OCI-M2 (cell line): ENCODE measurements around the gene ERBB4.
"Not testable (repeated sequence)": the region's sequence is repeated elsewhere in the genome, so short reads cannot be mapped to it uniquely, and the experiment has no call there.

Experiments
- DNase-seq: peaks from one replicate; lab custom pipeline; 2025; ENCODE audit not compliant: unreplicated experiment; lab: John Stamatoyannopoulos, UW

The ERBB4 gene

GRCh38 chr2:212227755-212228154 is 310.8 kb downstream of the ERBB4 start:
- DNase-seq = no peak

GRCh38 chr2:212226114-212226513 is 312.5 kb downstream of the ERBB4 start:
- DNase-seq = no peak

DNA sequence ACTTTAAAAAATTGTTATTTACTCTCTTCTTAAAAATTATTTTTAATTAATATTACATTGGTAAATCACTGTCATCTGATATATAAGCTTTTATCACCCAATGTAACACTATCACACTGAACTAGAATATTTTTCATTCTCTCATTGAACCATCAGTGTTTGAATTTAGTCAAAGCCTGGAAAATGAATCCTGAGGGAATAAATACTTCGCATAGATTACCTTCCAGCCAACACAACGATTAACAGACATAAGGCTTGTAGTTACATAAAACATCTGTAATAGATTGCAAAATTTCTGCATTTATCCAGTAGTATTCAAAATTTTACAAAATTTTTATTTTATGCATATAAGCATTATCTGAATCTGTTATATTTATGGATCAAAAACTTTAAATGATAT is 314.9 kb downstream of the ERBB4 start:
- no peak for DNase-seq

DNA sequence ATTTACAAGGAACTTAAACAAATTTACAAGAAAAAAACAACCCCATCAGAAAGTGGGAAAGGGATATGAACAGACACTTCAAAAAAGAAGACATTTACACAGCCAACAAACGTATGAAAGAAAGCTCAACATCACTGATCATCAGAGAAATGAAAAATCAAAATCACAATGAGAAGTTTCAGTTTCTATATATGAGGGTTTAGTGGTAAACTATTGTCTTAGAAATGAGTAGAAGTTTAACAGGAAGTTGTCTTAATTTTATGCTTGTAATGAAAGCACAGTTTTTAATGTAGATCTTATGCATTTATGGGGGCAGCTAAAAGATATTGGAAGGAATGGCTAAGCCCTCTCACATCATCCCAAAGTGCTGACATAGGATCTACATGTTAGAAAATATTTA is 325.4 kb downstream of the ERBB4 start:
- no peak for DNase-seq

DNA sequence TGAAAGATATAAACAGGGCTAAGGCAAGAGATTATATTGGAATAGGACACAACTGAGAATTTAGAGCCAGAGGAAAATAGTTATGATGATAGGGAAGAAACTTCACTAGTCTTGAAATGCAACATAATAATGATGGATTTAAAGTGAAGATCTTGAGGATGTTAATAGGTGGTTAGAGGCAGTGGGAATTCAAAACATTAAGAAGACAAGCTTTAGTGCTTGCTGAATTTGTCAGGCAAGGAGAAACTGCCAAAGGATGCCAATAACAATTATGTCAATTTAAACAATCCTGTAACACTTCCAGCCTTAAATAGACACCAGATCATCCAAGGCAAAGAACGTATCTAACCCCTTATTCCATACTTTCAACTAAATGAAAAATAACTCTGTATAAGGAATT is 330.1 kb downstream of the ERBB4 start:
- no peak for DNase-seq

- DNase-seq = no peak
Measured at GRCh38 chr2:212197776-212198175, 340.8 kb downstream of the ERBB4 start.

DNA sequence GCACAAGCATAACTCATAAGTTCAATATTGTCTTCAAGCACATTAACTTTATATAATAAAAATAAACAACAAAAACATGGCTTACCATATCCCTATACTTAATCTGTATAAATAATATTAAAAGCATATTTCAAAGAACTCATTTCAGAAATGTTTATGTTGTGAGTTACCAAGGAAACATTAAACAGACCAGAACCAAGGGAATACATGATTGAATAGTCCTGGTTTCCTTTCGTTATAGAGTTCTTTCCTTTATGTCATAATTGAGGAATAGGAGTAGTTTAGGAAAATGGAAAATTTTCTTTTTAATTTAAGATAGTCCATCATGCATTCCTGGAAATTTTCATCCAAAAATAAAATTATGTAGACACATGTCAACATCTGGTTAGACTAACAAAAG is 343.0 kb downstream of the ERBB4 start:
- no peak for DNase-seq

GRCh38 chr2:212194396-212194795 is 344.2 kb downstream of the ERBB4 start:
- no peak for DNase-seq

DNA sequence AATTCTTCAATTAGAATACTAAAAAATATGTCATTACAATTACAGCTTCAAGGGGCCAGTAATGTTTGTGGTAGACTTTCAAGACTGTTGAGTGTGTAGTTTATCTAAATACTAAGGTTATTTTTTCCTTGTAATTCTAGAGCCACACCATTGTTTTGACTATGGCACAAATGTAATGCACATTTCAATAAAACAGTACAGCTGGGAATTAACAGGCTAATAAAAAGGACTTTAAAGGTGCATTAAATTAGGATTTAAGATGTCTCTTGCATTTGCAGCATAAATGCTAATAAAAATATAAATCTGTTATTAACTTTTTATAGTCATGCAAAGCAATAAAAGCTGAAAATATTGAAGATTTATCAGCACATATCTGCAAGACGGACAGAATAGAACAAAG is 344.8 kb downstream of the ERBB4 start:
- DNase-seq = no peak

DNA sequence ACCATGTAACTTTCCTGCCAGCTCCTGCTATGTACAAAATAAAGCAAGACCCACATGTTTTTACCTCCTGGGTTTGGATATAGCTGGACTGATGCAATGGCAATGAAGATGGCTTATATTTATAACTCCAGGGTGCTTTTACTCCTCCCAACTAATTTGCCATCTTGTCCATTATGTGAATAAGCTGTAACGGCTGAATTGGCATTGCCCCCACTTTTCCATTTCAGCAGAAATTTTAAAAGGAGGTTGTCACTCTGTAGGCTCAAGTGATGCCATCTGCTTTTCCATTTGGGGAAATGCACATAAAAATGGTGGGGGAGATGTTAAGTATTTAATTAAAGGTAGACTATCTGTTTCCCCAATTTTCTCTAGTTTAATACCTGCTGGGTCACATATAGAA is 345.5 kb downstream of the ERBB4 start:
- no peak for DNase-seq

DNA sequence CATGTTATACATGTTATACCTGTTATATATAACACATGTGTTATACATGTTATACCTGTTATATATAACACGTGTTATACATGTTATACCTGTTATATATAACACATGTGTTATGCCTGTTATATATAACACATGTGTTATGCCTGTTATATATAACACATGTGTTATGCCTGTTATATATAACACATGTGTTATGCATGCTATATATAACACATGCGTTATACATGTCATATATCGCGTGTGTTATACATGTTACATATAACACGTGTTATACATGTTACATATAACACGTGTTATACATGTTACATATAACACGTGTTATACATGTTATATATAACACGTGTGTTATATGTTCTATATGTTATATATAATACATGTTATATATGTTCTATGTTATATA is 347.2 kb downstream of the ERBB4 start:
- not testable (repeated sequence) for DNase-seq

DNA sequence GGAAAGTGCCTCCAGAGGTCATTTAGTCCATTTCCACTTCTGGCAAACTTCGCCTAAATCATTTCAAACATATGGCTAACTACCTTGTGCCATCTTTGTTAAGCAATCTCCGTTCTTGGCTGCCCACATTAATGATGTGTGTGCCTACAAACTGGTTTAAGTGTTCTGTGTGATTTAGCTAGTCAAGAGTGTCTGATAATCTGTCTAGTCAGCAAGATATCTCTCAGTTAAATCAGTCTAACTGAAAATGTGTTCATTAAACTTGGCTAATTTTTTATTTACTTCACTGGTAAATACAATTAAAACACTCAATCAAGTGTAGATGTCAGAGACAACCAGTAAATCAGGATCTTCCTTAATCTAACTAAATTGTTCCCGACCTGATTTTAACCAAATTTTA is 352.4 kb downstream of the ERBB4 start:
- no peak for DNase-seq

- no peak for DNase-seq
Measured at GRCh38 chr2:212181646-212182045, 357.0 kb downstream of the ERBB4 start.

DNA sequence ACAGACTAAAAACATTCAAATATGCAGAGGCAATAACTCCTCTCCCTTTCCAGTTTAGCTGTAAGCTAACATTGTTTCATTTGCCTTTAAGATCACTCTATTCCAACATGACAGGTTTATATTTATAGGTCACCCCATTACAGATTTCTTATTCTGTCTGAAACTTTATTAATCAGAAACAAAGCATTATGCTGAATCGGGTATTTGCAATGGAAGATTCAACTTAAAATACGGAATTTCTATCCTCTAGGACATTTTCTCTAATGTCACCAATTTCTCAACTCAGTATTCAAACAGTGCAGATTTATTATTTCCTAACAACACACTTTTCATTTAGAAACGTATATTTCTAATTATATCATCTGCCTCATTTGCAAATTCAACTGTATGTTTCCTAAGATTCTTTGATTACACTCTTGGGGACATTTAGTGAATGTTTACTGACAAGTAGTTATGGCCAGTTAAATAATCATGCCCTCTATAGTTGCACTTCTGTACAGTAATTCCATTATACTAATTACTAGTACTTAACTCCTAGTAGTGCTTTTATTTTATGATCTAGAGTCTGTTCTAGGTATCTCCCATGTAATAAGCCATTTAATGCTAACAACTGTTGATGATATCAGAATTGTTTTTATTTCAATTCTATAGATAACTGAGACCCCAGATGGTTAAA is 358.1 kb downstream of the ERBB4 start:
- DNase-seq = no peak

DNA sequence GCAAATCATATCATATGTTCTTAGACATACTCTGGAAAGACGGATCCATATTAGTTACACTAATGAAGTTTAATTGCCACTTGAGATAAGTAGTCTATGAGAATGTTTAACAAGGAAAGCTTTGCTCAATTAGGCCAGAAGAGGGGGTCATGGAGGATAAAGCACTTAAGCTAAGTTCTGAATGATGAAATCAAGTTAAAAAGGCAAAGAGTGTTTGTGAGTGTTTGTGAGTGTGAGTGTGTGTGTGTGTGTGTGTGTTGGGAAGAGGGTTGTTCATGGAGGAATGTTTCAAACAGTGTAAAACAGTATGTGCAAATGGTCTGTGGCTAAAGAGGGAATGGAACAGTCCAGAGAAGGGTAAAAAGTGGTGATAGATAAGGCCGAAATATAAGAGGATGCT is 360.9 kb downstream of the ERBB4 start:
- no peak for DNase-seq

DNA sequence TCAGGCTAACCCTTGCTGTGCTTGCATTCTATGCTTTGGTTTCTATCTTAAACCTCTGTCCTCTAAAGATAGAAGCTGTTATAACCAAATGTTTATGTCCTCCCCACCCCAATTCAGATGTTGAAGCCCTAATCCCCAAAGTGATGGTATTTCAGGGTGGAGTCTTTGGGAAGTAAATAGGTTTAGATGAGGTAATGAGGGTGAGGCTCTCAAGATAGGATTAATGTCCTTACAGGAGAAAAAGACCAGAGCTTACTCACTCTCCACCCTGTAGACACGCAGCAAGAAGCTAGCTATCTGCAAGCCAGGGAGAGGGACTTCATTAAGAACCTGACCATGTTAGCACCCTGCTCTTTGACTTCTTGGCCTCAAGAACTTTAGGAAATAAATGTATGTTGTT is 362.5 kb downstream of the ERBB4 start:
- no peak for DNase-seq

- DNase-seq = no peak
Measured at GRCh38 chr2:212173756-212174510, 364.7 kb downstream of the ERBB4 start.

- no peak for DNase-seq
Measured at GRCh38 chr2:212173331-212173730, 365.3 kb downstream of the ERBB4 start.

- no peak for DNase-seq
Measured at GRCh38 chr2:212170382-212170781, 368.2 kb downstream of the ERBB4 start.

GRCh38 chr2:212158081-212158480 is 380.5 kb downstream of the ERBB4 start:
- no peak for DNase-seq

DNA sequence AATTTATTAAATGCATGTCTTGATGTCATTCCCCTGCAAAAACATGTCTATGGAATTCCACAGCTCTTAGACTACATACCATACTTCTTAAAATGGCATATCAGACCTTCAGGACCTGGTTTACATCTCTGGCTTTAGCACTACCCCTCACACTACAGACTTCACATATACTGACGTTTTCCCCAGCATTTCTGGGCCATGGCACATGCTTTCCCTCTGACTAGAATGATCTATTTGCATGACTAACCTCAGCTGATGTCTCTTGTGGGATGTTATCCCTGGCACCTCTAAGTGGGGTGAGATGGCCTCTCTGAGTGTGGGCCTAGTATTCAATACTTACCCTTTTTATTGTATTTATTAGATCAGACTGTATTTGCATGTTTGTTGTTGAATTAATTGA is 381.6 kb downstream of the ERBB4 start:
- DNase-seq = no peak

- no peak for DNase-seq
Measured at GRCh38 chr2:212156088-212156487, 382.5 kb downstream of the ERBB4 start.

DNA sequence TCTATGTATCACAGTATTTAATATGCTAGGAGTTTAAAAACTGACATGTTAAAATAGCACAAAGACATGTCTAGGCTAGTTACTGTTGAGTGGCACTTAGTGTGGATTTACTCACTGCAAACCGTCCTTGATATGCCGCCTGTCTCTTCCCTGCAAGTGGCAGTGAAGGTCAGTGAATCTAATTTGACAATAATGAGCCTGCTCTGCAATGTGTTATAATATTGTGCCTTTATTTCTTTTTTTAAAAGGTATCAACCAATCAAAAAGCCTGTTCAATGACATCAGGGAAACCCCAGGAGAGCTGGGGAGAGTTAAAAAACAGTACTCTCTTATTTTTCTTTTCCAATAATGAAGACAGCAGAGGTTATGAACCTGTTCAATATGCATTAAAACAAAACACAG is 384.1 kb downstream of the ERBB4 start:
- DNase-seq = no peak
